ENCODE results near the gene PARD3. TPM values are rescaled to one million over a fixed set of nuclear protein-coding genes. Genes with fewer than 3 reads are reported as not detected.
A peak's percentile ranks its signal among the peaks of the same experiment; 100 is the strongest.

Gene PARD3
- total and polyA plus RNA-seq, 10 of the 15 experiments (the other 5 are each of a cell fraction or from before 2014, with no cell fraction given): 2.6 to 43.1 (median 13.9) TPM

GRCh38 chr10:34791947-34792346, 23.1 kb downstream of the PARD3 start:
- ChIA-PET POLR2A (interaction anchor here (1.0 to 3.3 kb wide), 5 partner anchors 10 to 39 kb away, joined by 3 to 17 read pairs (median 3); no protein-coding TSS in a partner anchor), SMC1A (ENCODE audit: uncharacterized antibody, unreplicated experiment) (interaction anchor here (0.7 to 6.0 kb wide), 9 partner anchors 11 to 119 kb away, joined by 3 to 42 read pairs (median 5); no protein-coding TSS in a partner anchor), CTCF (interaction anchor here (0.9 to 3.1 kb wide), 8 partner anchors 10 to 125 kb away, joined by 3 to 26 read pairs (median 4); no protein-coding TSS in a partner anchor), RAD21 (ENCODE audit: unreplicated experiment) (interaction anchor here (0.7 to 2.4 kb wide), 8 partner anchors 11 to 125 kb away, joined by 3 to 15 read pairs (median 6); no protein-coding TSS in a partner anchor)
- no TSS peak for BruUV-seq (replicated peaks)
- Histone ChIP-seq H3K4me1 (ENCODE audit: control insufficient read depth, insufficient read depth, low read length) (no peaks in the 10 kb centered on the region), H4K20me1 (ENCODE audit: control insufficient read depth, insufficient read depth) (no peaks in the 10 kb centered on the region), H3K79me2 (ENCODE audit: control insufficient read depth, insufficient read depth, low read length) (no peaks in the 10 kb centered on the region), H3K9me3 (replicated peaks; ENCODE audit: control insufficient read depth, insufficient read depth, low read length) (no peaks in the 10 kb centered on the region), H3K4me3 (no peak overlapping the region), H3K4me2 (ENCODE audit: control insufficient read depth, insufficient read depth) (no peak overlapping the region), H3K27me3 (replicated peaks in 1 of 2; ENCODE audit: control insufficient read depth in 2 of 2, insufficient read depth in 2 of 2, low read length in 1 of 2) (no peaks in the 10 kb centered on the region), H2AFZ (ENCODE audit: control insufficient read depth, low read depth, low read length) (no peak overlapping the region), H3K9ac (ENCODE audit: control insufficient read depth, insufficient read depth, low read length) (no peak overlapping the region), H3K36me3 (ENCODE audit: control insufficient read depth in 2 of 2, insufficient read depth in 2 of 2, low read length in 1 of 2) (no peaks in the 10 kb centered on the region), H3K27ac (ENCODE audit: control insufficient read depth, insufficient read depth) (no peak overlapping the region)
- in situ Hi-C loops (cut with MboI) (no loop called here), intact Hi-C loops (cut with micrococcal nuclease; ENCODE audit: unreplicated experiment) (no loop called here)
- DNase-seq (ENCODE audit: low read depth, low spot score) (no peak), ATAC-seq (no peak), FAIRE-seq (no peak)
- 68% methylated on average over 23 of the region's 23 CpGs for WGBS (ENCODE audit: insufficient coverage, insufficient replicate concordance, low lambda C conversion rate, missing lambda C conversion rate)
- TF ChIP-seq BHLHE40 (IDR thresholded peaks at IDR 0.05; ENCODE audit: borderline replicate concordance in 1 of 2, low read depth in 2 of 2, low read length in 1 of 2): peak in 1 of 2 experiments; percentile 62; a peak in 2 of 4 replicates
- peak; percentile 14; the same call in 1 of the 2 replicates for TF ChIP-seq RAD21 (IDR thresholded peaks at IDR 0.05; ENCODE audit: insufficient read depth, low read depth, low read length)
- TF ChIP-seq CEBPZ (IDR thresholded peaks at IDR 0.05; ENCODE audit: low read depth, low read length): no peak
- no peak for TF ChIP-seq ATF7 (IDR thresholded peaks at IDR 0.05; ENCODE audit: low read depth)
- TF ChIP-seq STAT1 (conservative IDR thresholded peaks at IDR 0.05): no peak
- no peak for TF ChIP-seq IRF4 (IDR thresholded peaks at IDR 0.05; ENCODE audit: low read depth, low read length)
- no peak for TF ChIP-seq PAX8 (IDR thresholded peaks at IDR 0.05)
- TF ChIP-seq SMC3 (IDR thresholded peaks at IDR 0.05; ENCODE audit: borderline replicate concordance, low read length): no peak
- TF ChIP-seq MEF2A (IDR thresholded peaks at IDR 0.05; ENCODE audit: insufficient read depth, low read depth, low read length): no peak
- TF ChIP-seq EP300 (IDR thresholded peaks at IDR 0.05; ENCODE audit: borderline replicate concordance in 1 of 2, control insufficient read depth in 1 of 2, low read depth in 2 of 2, low read length in 2 of 2): no peak
- TF ChIP-seq JUNB (IDR thresholded peaks at IDR 0.05): no peak
- TF ChIP-seq ZNF687 (IDR thresholded peaks at IDR 0.05): no peak
- TF ChIP-seq CTCF (IDR thresholded peaks at IDR 0.05 in 2 of 3, conservative IDR thresholded peaks at IDR 0.05 in 1 of 3; ENCODE audit: control insufficient read depth in 2 of 3, extremely low read depth in 1 of 3, insufficient read depth in 1 of 3, low read depth in 3 of 3, low read length in 3 of 3): 0 out of 6 replicates have a peak, but pooled peaks of 1 of the 3 experiments have one; percentile 1
- TF ChIP-seq TCF12 (IDR thresholded peaks at IDR 0.05; ENCODE audit: low read depth, low read length): no peak
- no peak for TF ChIP-seq POLR2A (IDR thresholded peaks at IDR 0.05; ENCODE audit: low read depth, low read length)

Measured in GM12878 (cell line).